H1 (cell line): ENCODE data around the gene HIVEP2. TPM values are rescaled to one million over a fixed set of nuclear protein-coding genes. Genes with fewer than 3 reads are reported as not detected.

Source experiments
- CTCF ChIA-PET: fragments of 300-600 bp; sonication (Branson Sonifier 250); formaldehyde crosslinking; loops from one replicate; lab custom pipeline; 2021; ENCODE audit not compliant: partially characterized antibody; lab: Charles Lee
- POLR2A ChIA-PET: fragments of 300-600 bp; sonication (Branson Sonifier 250); formaldehyde crosslinking; loops from one replicate; lab custom pipeline; 2021; ENCODE audit warnings: inconsistent platforms; ENCODE audit not compliant: partially characterized antibody; lab: Charles Lee
- DNase-seq, 2 experiments: peaks; one replicate each; pipeline versions ENCODE4 v3.0.0 to v3.0.0-alpha.2; 2010 to 2022; ENCODE audit warnings: low spot score in 2 of 2, low read depth in 1 of 2, mixed read lengths in 1 of 2
- FAIRE-seq: peaks from 2 replicates; lab custom pipeline; 2011; peaks lifted over from hg19 to GRCh38; lab: Jason Lieb, UNC
- H2AFZ ChIP-seq: 2 replicates; pipeline ENCODE4 v1.8.1; 2012; ENCODE audit warnings: low read length, inconsistent platforms
- H2AK5ac ChIP-seq: 2 replicates; pipeline ENCODE4 v1.6.1; 2013; ENCODE audit warnings: low read depth, low read length
- H2BK120ac ChIP-seq: replicated peaks from 2 replicates; pipeline ENCODE3; 2013; ENCODE audit warnings: low read depth, low read length, inconsistent platforms
- H2BK12ac ChIP-seq: 2 replicates; pipeline ENCODE4 v1.6.1; 2013; ENCODE audit warnings: low read depth, low read length
- H2BK15ac ChIP-seq: 2 replicates; pipeline ENCODE4 v1.6.1; 2013; ENCODE audit warnings: low read length
- H2BK20ac ChIP-seq: 2 replicates; pipeline ENCODE4 v1.6.1; 2013; ENCODE audit warnings: low read length
- H2BK5ac ChIP-seq: 2 replicates; pipeline ENCODE4 v1.6.1; 2013; ENCODE audit warnings: low read depth, low read length
- H3K14ac ChIP-seq: 2 replicates; pipeline ENCODE4 v1.6.1; 2013; ENCODE audit warnings: inconsistent platforms; ENCODE audit not compliant: insufficient read length
- H3K18ac ChIP-seq: 2 replicates; pipeline ENCODE4 v1.6.1; 2013; ENCODE audit warnings: low read length; ENCODE audit errors: extremely low read depth
- H3K23ac ChIP-seq: 2 replicates; pipeline ENCODE4 v1.6.1; 2013; ENCODE audit warnings: inconsistent platforms; ENCODE audit not compliant: insufficient read length
- H3K23me2 ChIP-seq: 2 replicates; pipeline ENCODE4 v1.6.1; 2013; ENCODE audit warnings: low read depth, low read length
- H3K27ac ChIP-seq: 2 replicates; pipeline ENCODE4 v1.6.1; 2011; ENCODE audit warnings: low read depth, low read length, inconsistent platforms
- H3K27me3 ChIP-seq, 4 experiments: replicated peaks in 1 of 4; 1 replicate in 1 of 4; 2 replicates in 3 of 4; pipeline versions ENCODE4 v1.6.1 to v1.8.1; 2011 to 2013; ENCODE audit warnings: low read length in 3 of 4, mild to moderate bottlenecking in 3 of 4, inconsistent platforms in 2 of 4, mixed read lengths in 2 of 4, moderate library complexity in 1 of 4; ENCODE audit not compliant: control insufficient read depth in 3 of 4, insufficient read depth in 3 of 4; ENCODE audit errors: extremely low read depth in 1 of 4
- H3K36me3 ChIP-seq, 4 experiments: 2 replicates each; pipeline versions ENCODE4 v1.6.1 to v1.8.1; 2011 to 2013; ENCODE audit warnings: mild to moderate bottlenecking in 4 of 4, low read length in 3 of 4, moderate library complexity in 2 of 4, control low read depth in 1 of 4, inconsistent platforms in 1 of 4; ENCODE audit not compliant: insufficient read depth in 4 of 4, control insufficient read depth in 2 of 4
- H3K4ac ChIP-seq: replicated peaks from 2 replicates; pipeline ENCODE3; 2013; ENCODE audit warnings: low read length, low read depth, mixed read lengths, inconsistent platforms; ENCODE audit not compliant: insufficient read length
- H3K4me1 ChIP-seq, 4 experiments: replicated peaks in 1 of 4; 1 replicate in 1 of 4; 2 replicates in 3 of 4; pipeline versions ENCODE4 v1.6.1 to v1.8.1; 2011 to 2013; ENCODE audit warnings: low read length in 3 of 4, inconsistent platforms in 2 of 4, mixed read lengths in 1 of 4; ENCODE audit not compliant: insufficient read depth in 4 of 4, control insufficient read depth in 3 of 4
- H3K4me2 ChIP-seq, 2 experiments: 2 replicates each; pipeline versions ENCODE4 v1.6.1 to v1.8.1; 2011 to 2013; ENCODE audit warnings: low read depth in 2 of 2, low read length in 2 of 2, control low read depth in 1 of 2, inconsistent platforms in 1 of 2, mild to moderate bottlenecking in 1 of 2; ENCODE audit not compliant: insufficient read depth in 1 of 2
- H3K4me3 ChIP-seq, 4 experiments: fragments of 200-600, 300-600 bp in 1 of 4; sonication (generic), shearing (Covaris generic), sonication (Bioruptor Twin) in 1 of 4; 2 replicates each; pipeline versions ENCODE4 v1.5.1 to v1.8.1; 2011 to 2016; ENCODE audit warnings: low read length in 4 of 4, low read depth in 3 of 4, control low read depth in 2 of 4, inconsistent platforms in 2 of 4, mild to moderate bottlenecking in 2 of 4, mixed read lengths in 1 of 4, moderate library complexity in 1 of 4; ENCODE audit not compliant: insufficient read depth in 2 of 4; ENCODE audit errors: extremely low read depth in 1 of 4
- H3K56ac ChIP-seq: replicated peaks from 2 replicates; pipeline ENCODE3; 2013; ENCODE audit warnings: low read depth, mild to moderate bottlenecking, mixed read lengths, low read length, inconsistent platforms; ENCODE audit not compliant: insufficient read length
- H3K79me1 ChIP-seq: 2 replicates; pipeline ENCODE4 v1.6.1; 2013; ENCODE audit warnings: low read depth, low read length, control low read depth
- H3K79me2 ChIP-seq, 2 experiments: 2 replicates each; pipeline versions ENCODE4 v1.6.1 to v1.8.1; 2012 to 2013; ENCODE audit warnings: low read length in 2 of 2, mild to moderate bottlenecking in 2 of 2, inconsistent platforms in 1 of 2; ENCODE audit not compliant: insufficient read depth in 2 of 2, control insufficient read depth in 1 of 2
- H3K9ac ChIP-seq, 4 experiments: replicated peaks in 1 of 4; 1 replicate in 1 of 4; 2 replicates in 3 of 4; pipeline versions ENCODE4 v1.6.1 to v1.8.1; 2011 to 2013; ENCODE audit warnings: low read depth in 3 of 4, low read length in 3 of 4, control low read depth in 2 of 4, mild to moderate bottlenecking in 2 of 4, moderate library complexity in 2 of 4, inconsistent platforms in 1 of 4; ENCODE audit errors: extremely low read depth in 1 of 4
- H3K9me3 ChIP-seq, 2 experiments: 2 replicates each; pipeline versions ENCODE4 v1.6.1 to v1.8.1; 2012 to 2013; ENCODE audit warnings: mild to moderate bottlenecking in 2 of 2, moderate library complexity in 2 of 2, control low read depth in 1 of 2, inconsistent platforms in 1 of 2, low read depth in 1 of 2, low read length in 1 of 2, mixed read lengths in 1 of 2; ENCODE audit not compliant: insufficient read depth in 2 of 2
- H4K20me1 ChIP-seq, 2 experiments: replicated peaks in 1 of 2; 2 replicates each; pipeline versions ENCODE3 to v1.8.1; 2011 to 2013; ENCODE audit warnings: inconsistent platforms in 2 of 2, low read length in 2 of 2, mild to moderate bottlenecking in 1 of 2; ENCODE audit not compliant: insufficient read depth in 2 of 2, control insufficient read depth in 1 of 2
- H4K5ac ChIP-seq: 2 replicates; pipeline ENCODE4 v1.6.1; 2013; ENCODE audit warnings: low read length, low read depth, mixed read lengths, inconsistent platforms; ENCODE audit not compliant: insufficient read length
- H4K8ac ChIP-seq: 2 replicates; pipeline ENCODE4 v1.8.0; 2013; ENCODE audit warnings: mild to moderate bottlenecking, moderate library complexity, low read length, inconsistent platforms; ENCODE audit not compliant: insufficient read depth; ENCODE audit errors: extremely low read depth
- H4K91ac ChIP-seq: replicated peaks from 2 replicates; pipeline ENCODE3; 2013; ENCODE audit warnings: low read length, mixed read lengths, inconsistent platforms; ENCODE audit not compliant: insufficient read length
- CHD1 ChIP-seq: IDR thresholded peaks from 2 replicates; pipeline ENCODE4 v1.6.1; 2012; ENCODE audit warnings: low read depth, low read length, improper control_type of control experiment
- E2F6 ChIP-seq: IDR thresholded peaks from 2 replicates; pipeline ENCODE4 v1.6.1; 2012; ENCODE audit warnings: inconsistent platforms
- EZH2 ChIP-seq: fragments of 200-600 bp; sonication (generic); IDR thresholded peaks from 2 replicates; pipeline ENCODE4 v1.7.1; 2012; ENCODE audit warnings: low read depth, mild to moderate bottlenecking, moderate library complexity, low read length, inconsistent platforms; ENCODE audit not compliant: severe bottlenecking
- NRF1 ChIP-seq: IDR thresholded peaks from 2 replicates; pipeline ENCODE4 v1.6.1; 2011; ENCODE audit warnings: mild to moderate bottlenecking, low read depth, low read length, improper control_type of control experiment
- PHF8 ChIP-seq: fragments of 200-600 bp; sonication (generic); conservative IDR thresholded peaks from 2 replicates; pipeline ENCODE4 v1.7.1; 2012; ENCODE audit warnings: low read depth, mild to moderate bottlenecking, inconsistent platforms, low read length, moderate library complexity
- POLR2A ChIP-seq, 2 experiments: IDR thresholded peaks; 1 replicate in 1 of 2; 2 replicates in 1 of 2; pipeline ENCODE4 v1.6.1; 2011; ENCODE audit warnings: low read depth in 2 of 2, low read length in 2 of 2, mild to moderate bottlenecking in 2 of 2; ENCODE audit errors: control extremely low read depth in 1 of 2
- RBBP5 ChIP-seq: IDR thresholded peaks from 2 replicates; pipeline ENCODE4 v1.7.1; 2012; ENCODE audit warnings: low read depth, mild to moderate bottlenecking, inconsistent platforms, low read length, moderate library complexity, borderline replicate concordance
- SAP30 ChIP-seq: fragments of 300-600 bp; sonication (generic); IDR thresholded peaks from 2 replicates; pipeline ENCODE4 v1.7.1; 2012; ENCODE audit warnings: low read length, moderate library complexity, mild to moderate bottlenecking, inconsistent platforms; ENCODE audit not compliant: insufficient read depth, insufficient replicate concordance
- TCF12 ChIP-seq: IDR thresholded peaks from 2 replicates; pipeline ENCODE4 v1.6.1; 2011; ENCODE audit warnings: low read depth, mild to moderate bottlenecking, low read length
- WGBS, 2 experiments: shearing (Covaris generic) in 1 of 2; methylation state at CpG; one replicate each; pipeline versions ENCODE4 v1.1.6 to v1.1.7; 2013 to 2015; ENCODE audit warnings: low lambda C conversion rate in 2 of 2, mixed read lengths in 2 of 2, inconsistent platforms in 1 of 2, low coverage in 1 of 2, missing lambda C conversion rate in 1 of 2; ENCODE audit not compliant: insufficient replicate concordance in 2 of 2, insufficient coverage in 1 of 2, insufficient read length in 1 of 2; ENCODE audit errors: extremely low coverage in 1 of 2, missing lambda C conversion rate in 1 of 2; 5-methylcytosine and 5-hydroxymethylcytosine counted together
- polyA plus RNA-seq, 7 experiments: library from polyadenylated mRNA; depleted of rRNA in 3 of 7; stranded (reverse) in 5 of 7; unstranded in 2 of 7; fragments of >200 nt in 5 of 7; fragments of 200-250 nt in 2 of 7; gene quantifications; 1 replicate in 5 of 7; 2 replicates in 1 of 7; 4 replicates in 1 of 7; pipeline versions ENCODE4 v1.2.1 to v1.2.3, GENCODE V29; 2011 to 2013; ENCODE audit warnings: missing spikeins in 2 of 7, mixed read lengths in 2 of 7
- total RNA-seq: library from RNA; stranded (reverse); fragmentation: NEBNext Ultra II Directional; extraction: Animal tissue kit (Norgen Biotek cat#: 25700); gene quantifications from 2 replicates; pipeline ENCODE4 v1.2.1, GENCODE V29; 2021
- TF ChIP-seq, protein P1 (sequence below): IDR thresholded peaks from 2 replicates; pipeline ENCODE4 v1.6.1; 2012; ENCODE audit warnings: low read length, inconsistent platforms

Gene HIVEP2
- total and polyA plus RNA-seq, 2 of the 8 experiments (the other 6 are each of a cell fraction or from before 2014, with no cell fraction given): 2.2 to 6.1 TPM

- no peak for TF ChIP-seq POLR2A (IDR thresholded peaks at IDR 0.05; ENCODE audit: control extremely low read depth in 1 of 2, low read depth in 2 of 2, low read length in 2 of 2)
Measured at GRCh38 chr6:142863981-142864380, 81.0 kb downstream of the HIVEP2 start (continued).

- Histone ChIP-seq H3K4me1 (peaks cover 2 to 10% (median 6%) of the 10 kb centered on the region in 4 experiments), H3K23me2 (no peaks in the 10 kb centered on the region), H4K91ac (no peak overlapping the region), H2AK5ac (no peak overlapping the region), H3K36me3 (no peaks in the 10 kb centered on the region), H2BK15ac (no peak overlapping the region), H3K27ac (no peak overlapping the region), H3K27me3 (no peaks in the 10 kb centered on the region), H2BK12ac (no peak overlapping the region), H4K8ac (no peak overlapping the region), H3K79me1 (no peaks in the 10 kb centered on the region), H3K9ac (no peak overlapping the region), H4K5ac (no peak overlapping the region), H2BK5ac (no peak overlapping the region), H3K23ac (no peak overlapping the region), H2AFZ (no peak overlapping the region), H2BK120ac (no peak overlapping the region), H4K20me1 (no peaks in the 10 kb centered on the region), H3K4me2 (no peak overlapping the region), H3K4me3 (no peak overlapping the region), H3K14ac (no peak overlapping the region), H3K4ac (no peak overlapping the region), H3K9me3 (no peaks in the 10 kb centered on the region), H3K18ac (no peak overlapping the region), H3K56ac (no peak overlapping the region), H3K79me2 (no peaks in the 10 kb centered on the region), H2BK20ac (no peak overlapping the region)
- POLR2A ChIA-PET: no interaction called here
- WGBS, 2 experiments: 88% methylated on average over 3 of the region's 3 CpGs; no CpG with 5 or more reads in 1 of the 2 experiments
- CTCF ChIA-PET: no interaction called here
- no peak for FAIRE-seq
- no peak for DNase-seq
- TF ChIP-seq NRF1: no peak
- no peak for TF ChIP-seq CHD1
- TF ChIP-seq, protein P1, sequence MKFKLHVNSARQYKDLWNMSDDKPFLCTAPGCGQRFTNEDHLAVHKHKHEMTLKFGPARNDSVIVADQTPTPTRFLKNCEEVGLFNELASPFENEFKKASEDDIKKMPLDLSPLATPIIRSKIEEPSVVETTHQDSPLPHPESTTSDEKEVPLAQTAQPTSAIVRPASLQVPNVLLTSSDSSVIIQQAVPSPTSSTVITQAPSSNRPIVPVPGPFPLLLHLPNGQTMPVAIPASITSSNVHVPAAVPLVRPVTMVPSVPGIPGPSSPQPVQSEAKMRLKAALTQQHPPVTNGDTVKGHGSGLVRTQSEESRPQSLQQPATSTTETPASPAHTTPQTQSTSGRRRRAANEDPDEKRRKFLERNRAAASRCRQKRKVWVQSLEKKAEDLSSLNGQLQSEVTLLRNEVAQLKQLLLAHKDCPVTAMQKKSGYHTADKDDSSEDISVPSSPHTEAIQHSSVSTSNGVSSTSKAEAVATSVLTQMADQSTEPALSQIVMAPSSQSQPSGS: no peak
- no peak for TF ChIP-seq RBBP5
- no peak for TF ChIP-seq EZH2
- TF ChIP-seq SAP30: no peak
- TF ChIP-seq TCF12: no peak
- TF ChIP-seq E2F6: no peak
- no peak for TF ChIP-seq PHF8
Measured at GRCh38 chr6:142861711-142862110, 83.3 kb downstream of the HIVEP2 start.
